ENCODE data around the gene GRPEL2.
"Not testable (repeated sequence)": the region's sequence is repeated elsewhere in the genome, so short reads cannot be mapped to it uniquely, and the experiment has no call there.

The GRPEL2 gene

DNA sequence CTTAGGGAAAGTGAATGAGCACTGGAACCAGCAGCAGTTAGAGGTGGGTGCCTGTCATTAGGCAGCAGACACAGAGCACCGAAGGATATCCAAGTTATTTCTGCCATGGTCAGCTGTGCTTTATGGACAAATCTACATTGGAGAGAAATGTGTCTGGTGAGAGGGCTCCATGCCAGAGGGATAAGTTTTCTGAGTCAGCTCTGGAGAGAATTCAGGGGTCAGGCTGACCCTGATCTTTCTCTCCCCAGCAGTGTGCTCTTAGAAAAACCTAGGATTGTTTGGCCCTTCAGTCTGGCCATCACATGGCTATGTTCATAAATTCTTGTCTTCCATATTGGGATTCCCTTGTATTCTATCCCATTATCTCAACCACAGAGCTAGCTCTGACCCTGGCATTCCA, 42.7 kb downstream of the GRPEL2 start:
- Histone ChIP-seq H2AFZ (ENCODE audit: low read depth, low read length) (no peak overlapping the region), H3K4ac (ENCODE audit: low read depth in 1 of 2, low read length in 2 of 2) (peak overlapping the region in 1 of 2 experiments; percentile 91), H2BK12ac (ENCODE audit: low read length in 2 of 2) (peak overlapping the region; percentile 33 to 98), H3K27ac (ENCODE audit: low read length, poor library complexity, severe bottlenecking) (peak overlapping the region; percentile 56), H3K79me1 (replicated peaks; ENCODE audit: low read length, poor library complexity, severe bottlenecking) (no peaks in the 10 kb centered on the region), H3K9ac (ENCODE audit: low read length) (peak overlapping the region; percentile 31), H3K18ac (ENCODE audit: low read depth in 1 of 2, low read length in 2 of 2) (peak overlapping the region; percentile 81 to 96), H3K36me3 (ENCODE audit: control insufficient read depth in 1 of 2, insufficient read depth in 2 of 2, low read depth in 1 of 2, low read length in 2 of 2) (no peaks in the 10 kb centered on the region), H3K4me2 (ENCODE audit: low read length, poor library complexity, severe bottlenecking) (no peak overlapping the region), H2BK5ac (ENCODE audit: low read depth, low read length, poor library complexity, severe bottlenecking) (no peak overlapping the region), H2AK5ac (ENCODE audit: low read length, severe bottlenecking) (no peak overlapping the region), H2BK120ac (ENCODE audit: low read depth, low read length) (peak overlapping the region; percentile 83), H3K14ac (ENCODE audit: low read length in 2 of 2) (peak overlapping the region in 1 of 2 experiments; percentile 37), H2BK15ac (ENCODE audit: low read depth, poor library complexity, severe bottlenecking) (no peak overlapping the region), H3K4me1 (ENCODE audit: control insufficient read depth, insufficient read depth, low read depth, low read length) (peaks cover 10% of the 10 kb centered on the region), H4K8ac (ENCODE audit: low read length) (peak overlapping the region; percentile 5), H3K23ac (ENCODE audit: low read length in 2 of 2) (no peak overlapping the region), H3K27me3 (ENCODE audit: control insufficient read depth in 1 of 2, insufficient read depth in 1 of 2, low read length in 2 of 2) (no peaks in the 10 kb centered on the region), H3K9me3 (ENCODE audit: control insufficient read depth, low read length) (no peaks in the 10 kb centered on the region), H4K91ac (ENCODE audit: low read length) (peak overlapping the region; percentile 20), H3K4me3 (ENCODE audit: insufficient read depth in 1 of 2, low read depth in 1 of 2, low read length in 2 of 2) (peak overlapping the region in 1 of 2 experiments; percentile 11)
- peak; percentile 91 for DNase-seq
- 0% methylated on average over 1 of the region's 1 CpG for WGBS

DNA sequence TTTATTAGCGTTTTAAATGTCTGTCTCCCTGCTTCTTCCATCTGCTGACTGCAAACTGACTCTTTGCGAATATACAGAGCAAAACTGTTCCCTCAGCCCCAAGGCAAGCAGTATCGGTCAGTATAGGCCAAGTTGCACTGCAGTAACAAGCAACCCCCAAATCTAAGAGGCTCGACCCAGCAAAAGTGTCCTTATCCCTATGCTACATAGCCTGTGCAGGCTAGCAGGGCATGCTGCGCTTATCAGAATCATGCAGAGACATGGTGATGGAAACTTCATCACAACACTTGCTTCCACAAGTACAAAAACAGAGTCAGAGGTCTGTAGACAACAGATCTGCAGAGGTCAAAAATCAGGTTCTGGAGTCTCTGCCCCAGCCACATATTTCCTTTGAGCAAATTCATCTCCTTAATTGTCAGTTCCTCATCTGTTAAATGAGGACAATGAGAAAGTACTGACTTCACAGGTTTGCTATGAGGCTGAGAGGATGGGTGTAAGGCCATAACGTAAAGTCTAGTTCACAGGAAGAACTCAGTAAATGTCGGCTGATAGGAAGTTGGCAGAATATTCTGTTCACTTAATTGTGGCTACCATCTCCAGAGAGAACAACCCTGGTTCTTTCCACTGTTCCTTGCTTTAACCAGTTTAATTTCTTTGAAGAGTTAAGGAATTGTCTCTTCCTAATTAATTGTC, 43.3 kb downstream of the GRPEL2 start:
- peak overlapping the region; percentile 6 for H2BK15ac ChIP-seq (ENCODE audit: low read depth, poor library complexity, severe bottlenecking)
- DNase-seq: peak; percentile 52
- no peak overlapping the region for H3K27ac ChIP-seq (ENCODE audit: low read length, poor library complexity, severe bottlenecking)
- peak overlapping the region; percentile 90 to 97 for H3K4ac ChIP-seq (ENCODE audit: low read depth in 1 of 2, low read length in 2 of 2)
- H3K14ac ChIP-seq (ENCODE audit: low read length in 2 of 2): peak overlapping the region; percentile 21 to 82
- H3K4me1 ChIP-seq (ENCODE audit: control insufficient read depth, insufficient read depth, low read depth, low read length): peaks cover 9% of the 10 kb centered on the region
- H3K9me3 ChIP-seq (ENCODE audit: control insufficient read depth, low read length): no peaks in the 10 kb centered on the region
- no peak overlapping the region for H2BK5ac ChIP-seq (ENCODE audit: low read depth, low read length, poor library complexity, severe bottlenecking)
- peak overlapping the region; percentile 22 to 100 for H2BK12ac ChIP-seq (ENCODE audit: low read length in 2 of 2)
- H2AK5ac ChIP-seq (ENCODE audit: low read length, severe bottlenecking): no peak overlapping the region
- no peak overlapping the region for H3K4me2 ChIP-seq (ENCODE audit: low read length, poor library complexity, severe bottlenecking)
- peak overlapping the region in 1 of 2 experiments; percentile 30 for H3K23ac ChIP-seq (ENCODE audit: low read length in 2 of 2)
- H3K79me1 ChIP-seq (replicated peaks; ENCODE audit: low read length, poor library complexity, severe bottlenecking): no peaks in the 10 kb centered on the region
- peak overlapping the region; percentile 67 for H4K8ac ChIP-seq (ENCODE audit: low read length)
- H3K9ac ChIP-seq (ENCODE audit: low read length): no peak overlapping the region
- H2AFZ ChIP-seq (ENCODE audit: low read depth, low read length): no peak overlapping the region
- 88% methylated on average over 6 of the region's 7 CpGs for WGBS
- H3K4me3 ChIP-seq (ENCODE audit: insufficient read depth in 1 of 2, low read depth in 1 of 2, low read length in 2 of 2): no peak overlapping the region
- H3K18ac ChIP-seq (ENCODE audit: low read depth in 1 of 2, low read length in 2 of 2): peak overlapping the region; percentile 73 to 99
- peak overlapping the region; percentile 87 for H4K91ac ChIP-seq (ENCODE audit: low read length)
- H3K36me3 ChIP-seq (ENCODE audit: control insufficient read depth in 1 of 2, insufficient read depth in 2 of 2, low read depth in 1 of 2, low read length in 2 of 2): no peaks in the 10 kb centered on the region
- H3K27me3 ChIP-seq (ENCODE audit: control insufficient read depth in 1 of 2, insufficient read depth in 1 of 2, low read length in 2 of 2): no peaks in the 10 kb centered on the region
- H2BK120ac ChIP-seq (ENCODE audit: low read depth, low read length): peak overlapping the region; percentile 75

- H4K91ac ChIP-seq (ENCODE audit: low read length): peak overlapping the region; percentile 91
- no peak overlapping the region for H2BK15ac ChIP-seq (ENCODE audit: low read depth, poor library complexity, severe bottlenecking)
- no peaks in the 10 kb centered on the region for H3K36me3 ChIP-seq (ENCODE audit: control insufficient read depth in 1 of 2, insufficient read depth in 2 of 2, low read depth in 1 of 2, low read length in 2 of 2)
- peak overlapping the region; percentile 91 for H4K8ac ChIP-seq (ENCODE audit: low read length)
- peak overlapping the region; percentile 90 to 93 for H3K18ac ChIP-seq (ENCODE audit: low read depth in 1 of 2, low read length in 2 of 2)
- H2BK12ac ChIP-seq (ENCODE audit: low read length in 2 of 2): peak overlapping the region; percentile 94 to 97
- no peaks in the 10 kb centered on the region for H3K9me3 ChIP-seq (ENCODE audit: control insufficient read depth, low read length)
- H3K4ac ChIP-seq (ENCODE audit: low read depth in 1 of 2, low read length in 2 of 2): peak overlapping the region; percentile 5 to 45
- peak; percentile 90 for DNase-seq
- H3K9ac ChIP-seq (ENCODE audit: low read length): no peak overlapping the region
- H3K4me2 ChIP-seq (ENCODE audit: low read length, poor library complexity, severe bottlenecking): no peak overlapping the region
- H2BK5ac ChIP-seq (ENCODE audit: low read depth, low read length, poor library complexity, severe bottlenecking): no peak overlapping the region
- 56% methylated on average over 8 of the region's 11 CpGs for WGBS
- peak overlapping the region in 1 of 2 experiments; percentile 61 for H3K14ac ChIP-seq (ENCODE audit: low read length in 2 of 2)
- no peak overlapping the region for H2AFZ ChIP-seq (ENCODE audit: low read depth, low read length)
- no peak overlapping the region for H3K23ac ChIP-seq (ENCODE audit: low read length in 2 of 2)
- peak overlapping the region; percentile 90 for H2BK120ac ChIP-seq (ENCODE audit: low read depth, low read length)
- H3K27me3 ChIP-seq (ENCODE audit: control insufficient read depth in 1 of 2, insufficient read depth in 1 of 2, low read length in 2 of 2): no peaks in the 10 kb centered on the region
- no peak overlapping the region for H3K4me3 ChIP-seq (ENCODE audit: insufficient read depth in 1 of 2, low read depth in 1 of 2, low read length in 2 of 2)
- H3K27ac ChIP-seq (ENCODE audit: low read length, poor library complexity, severe bottlenecking): no peak overlapping the region
- no peaks in the 10 kb centered on the region for H3K79me1 ChIP-seq (replicated peaks; ENCODE audit: low read length, poor library complexity, severe bottlenecking)
- peaks cover 9% of the 10 kb centered on the region for H3K4me1 ChIP-seq (ENCODE audit: control insufficient read depth, insufficient read depth, low read depth, low read length)
- H2AK5ac ChIP-seq (ENCODE audit: low read length, severe bottlenecking): no peak overlapping the region
Measured at GRCh38 chr5:149389552-149390495, 44.5 kb downstream of the GRPEL2 start.

- not testable (repeated sequence) for H4K91ac ChIP-seq (ENCODE audit: low read length); H2AK5ac ChIP-seq (ENCODE audit: low read length, severe bottlenecking); H2BK15ac ChIP-seq (ENCODE audit: low read depth, poor library complexity, severe bottlenecking); H3K9me3 ChIP-seq (ENCODE audit: control insufficient read depth, low read length); H2BK5ac ChIP-seq (ENCODE audit: low read depth, low read length, poor library complexity, severe bottlenecking); H3K79me1 ChIP-seq (replicated peaks; ENCODE audit: low read length, poor library complexity, severe bottlenecking); H3K36me3 ChIP-seq (ENCODE audit: control insufficient read depth in 1 of 2, insufficient read depth in 2 of 2, low read depth in 1 of 2, low read length in 2 of 2); H4K8ac ChIP-seq (ENCODE audit: low read length); H3K23ac ChIP-seq (ENCODE audit: low read length in 2 of 2); H3K4me3 ChIP-seq (ENCODE audit: insufficient read depth in 1 of 2, low read depth in 1 of 2, low read length in 2 of 2); H3K9ac ChIP-seq (ENCODE audit: low read length); H2AFZ ChIP-seq (ENCODE audit: low read depth, low read length); DNase-seq; H3K4me2 ChIP-seq (ENCODE audit: low read length, poor library complexity, severe bottlenecking); H3K14ac ChIP-seq (ENCODE audit: low read length in 2 of 2); H3K4me1 ChIP-seq (ENCODE audit: control insufficient read depth, insufficient read depth, low read depth, low read length); H3K27ac ChIP-seq (ENCODE audit: low read length, poor library complexity, severe bottlenecking); H3K27me3 ChIP-seq (ENCODE audit: control insufficient read depth in 1 of 2, insufficient read depth in 1 of 2, low read length in 2 of 2)
- H3K4ac ChIP-seq (ENCODE audit: low read depth in 1 of 2, low read length in 2 of 2): peak overlapping the region; percentile 59 to 64
- 91% methylated on average over 6 of the region's 6 CpGs for WGBS
- H2BK12ac ChIP-seq (ENCODE audit: low read length in 2 of 2): peak overlapping the region; percentile 79 to 99
- peak overlapping the region; percentile 21 for H2BK120ac ChIP-seq (ENCODE audit: low read depth, low read length)
- peak overlapping the region in 1 of 2 experiments; percentile 89 for H3K18ac ChIP-seq (ENCODE audit: low read depth in 1 of 2, low read length in 2 of 2)
Measured at GRCh38 chr5:149391076-149391475, 45.8 kb downstream of the GRPEL2 start.

All from mesenchymal stem cell (in vitro differentiated cells and primary cell).